Measurements from ENCODE around the gene CBFA2T2.
A peak's percentile ranks its signal among the peaks of the same experiment; 100 is the strongest.
"Not testable (repeated sequence)": the region's sequence is repeated elsewhere in the genome, so short reads cannot be mapped to it uniquely, and the experiment has no call there.

CBFA2T2 gene

DNA sequence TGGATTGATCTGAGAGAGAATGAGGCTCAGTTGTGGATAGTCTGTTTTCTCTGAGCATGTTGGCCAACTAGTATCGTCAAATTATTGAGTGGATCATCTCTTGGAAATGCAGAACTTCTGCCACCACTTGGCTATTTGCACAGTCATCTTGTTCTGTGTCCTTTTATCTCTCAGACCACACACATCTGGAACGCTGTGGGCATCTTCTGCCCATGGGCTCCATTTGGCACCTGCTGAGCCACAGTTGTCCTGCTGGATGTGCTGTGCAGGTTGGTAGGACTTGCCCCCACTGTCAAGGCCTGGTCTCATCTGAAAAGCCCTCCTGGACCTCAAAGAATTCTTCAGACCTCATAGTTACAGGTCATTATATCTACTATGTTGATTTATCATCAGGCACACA lies 155.5 kb downstream of the CBFA2T2 start:
- TF ChIP-seq, protein P1, sequence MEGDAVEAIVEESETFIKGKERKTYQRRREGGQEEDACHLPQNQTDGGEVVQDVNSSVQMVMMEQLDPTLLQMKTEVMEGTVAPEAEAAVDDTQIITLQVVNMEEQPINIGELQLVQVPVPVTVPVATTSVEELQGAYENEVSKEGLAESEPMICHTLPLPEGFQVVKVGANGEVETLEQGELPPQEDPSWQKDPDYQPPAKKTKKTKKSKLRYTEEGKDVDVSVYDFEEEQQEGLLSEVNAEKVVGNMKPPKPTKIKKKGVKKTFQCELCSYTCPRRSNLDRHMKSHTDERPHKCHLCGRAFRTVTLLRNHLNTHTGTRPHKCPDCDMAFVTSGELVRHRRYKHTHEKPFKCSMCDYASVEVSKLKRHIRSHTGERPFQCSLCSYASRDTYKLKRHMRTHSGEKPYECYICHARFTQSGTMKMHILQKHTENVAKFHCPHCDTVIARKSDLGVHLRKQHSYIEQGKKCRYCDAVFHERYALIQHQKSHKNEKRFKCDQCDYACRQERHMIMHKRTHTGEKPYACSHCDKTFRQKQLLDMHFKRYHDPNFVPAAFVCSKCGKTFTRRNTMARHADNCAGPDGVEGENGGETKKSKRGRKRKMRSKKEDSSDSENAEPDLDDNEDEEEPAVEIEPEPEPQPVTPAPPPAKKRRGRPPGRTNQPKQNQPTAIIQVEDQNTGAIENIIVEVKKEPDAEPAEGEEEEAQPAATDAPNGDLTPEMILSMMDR (IDR thresholded peaks at IDR 0.05; ENCODE audit: low read depth, low read length, missing control alignments): no peak
- no peak for DNase-seq (ENCODE audit: low read depth)
- in situ Hi-C loops (cut with HindIII; ENCODE audit: low sequenced_read_pairs): no loop called here
- H3K4me3 ChIP-seq (ENCODE audit: low read depth, low read length): no peak overlapping the region

DNA sequence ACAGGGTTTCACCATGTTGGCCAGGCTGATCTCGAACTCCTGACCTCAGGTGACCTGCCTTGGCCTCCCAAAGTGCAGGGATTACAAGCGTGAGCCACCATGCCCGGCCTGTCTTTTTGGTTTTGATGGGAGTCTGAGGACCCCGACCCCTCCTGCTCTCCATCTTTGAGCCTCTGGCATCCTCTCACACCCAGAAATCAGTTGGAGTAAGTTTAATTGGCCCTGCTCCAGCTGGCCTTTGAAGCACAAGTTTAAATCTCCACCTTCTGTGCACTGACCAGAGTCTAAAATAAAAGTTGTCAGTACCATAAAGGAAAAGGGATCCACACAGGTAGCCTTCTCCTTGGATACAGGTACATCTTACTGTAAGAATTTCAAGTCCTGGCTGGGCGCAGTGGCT lies 156.3 kb downstream of the CBFA2T2 start:
- in situ Hi-C loops (cut with HindIII; ENCODE audit: low sequenced_read_pairs): no loop called here
- no peak overlapping the region for H3K4me3 ChIP-seq (ENCODE audit: low read depth, low read length)
- no peak for DNase-seq (ENCODE audit: low read depth)
- TF ChIP-seq, protein P1 (IDR thresholded peaks at IDR 0.05; ENCODE audit: low read depth, low read length, missing control alignments): no peak

GRCh38 chr20:33646959-33647602 lies 157.2 kb downstream of the CBFA2T2 start:
- H3K4me3 ChIP-seq (ENCODE audit: low read depth, low read length); in situ Hi-C loops (cut with HindIII; ENCODE audit: low sequenced_read_pairs); DNase-seq (ENCODE audit: low read depth): not testable (repeated sequence)

- TF ChIP-seq, protein P1 (IDR thresholded peaks at IDR 0.05; ENCODE audit: low read depth, low read length, missing control alignments): no peak
These were observed 157.9 kb downstream of the CBFA2T2 start for GRCh38 chr20:33647603-33648395.

GRCh38 chr20:33648396-33649004 lies 158.6 kb downstream of the CBFA2T2 start:
- TF ChIP-seq, protein P1 (IDR thresholded peaks at IDR 0.05; ENCODE audit: low read depth, low read length, missing control alignments): no peak
- H3K4me3 ChIP-seq (ENCODE audit: low read depth, low read length): no peak overlapping the region
- in situ Hi-C loops (cut with HindIII; ENCODE audit: low sequenced_read_pairs): no loop called here
- no peak for DNase-seq (ENCODE audit: low read depth)

More at GRCh38 chr20:33647603-33648395, 157.9 kb downstream of the CBFA2T2 start:
- DNase-seq (ENCODE audit: low read depth): peak; percentile 95
- H3K4me3 ChIP-seq (ENCODE audit: low read depth, low read length): no peak overlapping the region
- in situ Hi-C loops (cut with HindIII; ENCODE audit: low sequenced_read_pairs): no loop called here

- in situ Hi-C loops (cut with HindIII; ENCODE audit: low sequenced_read_pairs): no loop called here
- DNase-seq (ENCODE audit: low read depth): no peak
- TF ChIP-seq, protein P1 (IDR thresholded peaks at IDR 0.05; ENCODE audit: low read depth, low read length, missing control alignments): no peak
- H3K4me3 ChIP-seq (ENCODE audit: low read depth, low read length): no peak overlapping the region
These were observed 159.3 kb downstream of the CBFA2T2 start for GRCh38 chr20:33649201-33649681.
